Transverse colon (tissue), 3 donors: ENCODE measurements around the gene DNAJB6.

Source experiments
- CTCF ChIP-seq, 5 experiments: fragments of 200-600 bp in 3 of 5; fragments of 450-650 bp in 2 of 5; sonication (generic) in 3 of 5; IDR thresholded peaks; 1 replicate in 2 of 5; 2 replicates in 3 of 5; pipeline ENCODE4 v1.5.1; 2016 to 2017; ENCODE audit warnings: antibody characterized with exemption in 5 of 5, inconsistent platforms in 3 of 5, mild to moderate bottlenecking in 2 of 5, moderate library complexity in 1 of 5
- EP300 ChIP-seq: sonication (generic); formaldehyde crosslinking; IDR thresholded peaks from one replicate; pipeline ENCODE4 v1.6.1; 2017; ENCODE audit warnings: antibody characterized with exemption, low read depth
- POLR2A ChIP-seq: fragments of 450-650 bp; IDR thresholded peaks from one replicate; pipeline ENCODE4 v1.6.1; 2016; ENCODE audit warnings: antibody characterized with exemption, mild to moderate bottlenecking, moderate library complexity

GRCh38 chr7:157408258-157409101 lies 71.7 kb downstream of the DNAJB6 start:
- TF ChIP-seq CTCF (IDR thresholded peaks at IDR 0.05) (no peak), EP300 (no peak), POLR2A (no peak)
